ENCODE data around the gene NDUFAF5. TPM values are rescaled to one million over a fixed set of nuclear protein-coding genes. Genes with fewer than 3 reads are reported as not detected.

NDUFAF5 gene
- total RNA-seq, 5 donors from 2014 or later (not counting 1 experiment from before 2014, with no cell fraction given): 25.6 to 39.4 (median 30.1) TPM

DNA sequence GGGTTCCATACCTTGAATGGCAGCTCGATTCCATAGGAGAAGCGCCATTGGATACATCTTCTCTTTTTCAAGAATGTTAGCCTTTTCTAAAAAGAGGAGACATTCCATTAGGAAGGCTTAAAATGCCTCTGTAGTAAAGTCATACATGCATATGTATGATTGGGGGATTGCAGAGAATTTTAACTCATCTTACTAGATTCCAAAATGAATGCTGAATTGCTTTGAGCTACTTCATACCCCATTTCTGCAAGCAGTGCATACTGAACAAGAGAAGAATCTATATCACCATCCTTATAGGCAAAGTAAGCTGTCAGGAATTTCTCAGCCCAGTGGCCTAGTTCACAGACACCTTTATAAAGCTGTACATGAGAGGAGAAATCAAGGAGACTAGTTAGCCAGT is 80.3 kb downstream of the NDUFAF5 start:
- no peak overlapping the region for H3K4me3 Mint-ChIP-seq
- H3K27ac Mint-ChIP-seq: no peak overlapping the region
- POLR2A ChIA-PET: no interaction called here
- CTCF ChIA-PET: interaction anchor here in 1 of 2 donors (0.5 kb wide), 1 partner anchor 520 kb away, joined by 5 read pairs; no protein-coding TSS in a partner anchor
- Histone ChIP-seq H3K4me1 (ENCODE audit: control insufficient read depth in 1 of 2, extremely low read depth in 1 of 2, insufficient read depth in 2 of 2, low read length in 2 of 2) (no peaks in the 10 kb centered on the region), H3K27ac (ENCODE audit: low read length) (no peak overlapping the region), H3K9me3 (no peaks in the 10 kb centered on the region), H3K4me3 (ENCODE audit: control insufficient read depth in 1 of 2, extremely low read depth in 1 of 2, low read length in 1 of 2) (no peak overlapping the region), H3K27me3 (replicated peaks in 1 of 2; ENCODE audit: control insufficient read depth in 2 of 2, extremely low read depth in 1 of 2, insufficient read depth in 2 of 2, low read length in 1 of 2) (no peaks in the 10 kb centered on the region), H3K36me3 (ENCODE audit: control insufficient read depth in 2 of 2, extremely low read depth in 1 of 2, insufficient read depth in 1 of 2, low read length in 1 of 2) (no peaks in the 10 kb centered on the region)
- H3K9me3 Mint-ChIP-seq: peaks cover 0 to 5% (median 0%) of the 10 kb centered on the region in 3 donors
- DNase-seq (no peak), ATAC-seq (replicated peaks in 1 of 4) (no peak)
- peaks cover 7 to 12% of the 10 kb centered on the region in 2 donors for H3K27me3 Mint-ChIP-seq
- no peaks in the 10 kb centered on the region for H3K36me3 Mint-ChIP-seq
- 100% methylated on average over 1 of the region's 2 CpGs for WGBS (ENCODE audit: insufficient coverage)
- no peaks in the 10 kb centered on the region for H3K4me1 Mint-ChIP-seq

DNA sequence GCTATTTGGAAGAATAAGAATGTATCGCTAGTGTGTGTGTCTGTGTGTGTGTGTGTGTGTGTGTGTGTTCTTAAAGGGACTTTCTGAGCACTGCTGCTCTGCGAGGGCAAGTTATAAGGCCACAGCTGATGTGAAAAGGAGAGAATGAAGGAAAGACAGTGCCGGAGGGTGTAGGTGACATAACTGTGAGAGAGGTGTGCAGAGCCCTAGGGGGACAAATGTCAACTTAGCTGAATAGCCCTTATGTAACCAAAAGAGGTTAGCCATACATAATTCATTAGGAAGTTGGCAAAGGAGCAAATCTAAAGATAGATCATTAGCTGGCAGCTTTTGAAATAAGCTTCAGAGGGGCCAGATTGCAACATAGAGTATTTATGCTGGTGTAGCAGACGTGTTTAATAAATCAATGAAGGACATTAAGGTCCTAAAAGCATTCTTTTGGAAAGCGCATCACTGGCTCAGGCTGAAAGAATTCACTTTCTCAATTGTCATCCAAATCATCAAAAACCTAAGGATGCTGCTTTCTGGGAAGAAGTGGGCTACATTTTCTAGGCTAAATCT is 81.0 kb downstream of the NDUFAF5 start:
- ChIA-PET CTCF (interaction anchor here in 1 of 2 donors (0.5 kb wide), 1 partner anchor 520 kb away, joined by 5 read pairs; no protein-coding TSS in a partner anchor), POLR2A (no interaction called here)
- H3K36me3 Mint-ChIP-seq: no peaks in the 10 kb centered on the region
- no peak overlapping the region for H3K4me3 ChIP-seq (ENCODE audit: control insufficient read depth in 1 of 2, extremely low read depth in 1 of 2, low read length in 1 of 2)
- DNase-seq (no peak), ATAC-seq (replicated peaks in 1 of 4) (no peak)
- no peak overlapping the region for H3K27ac ChIP-seq (ENCODE audit: low read length)
- no peaks in the 10 kb centered on the region for H3K4me1 Mint-ChIP-seq
- H3K27ac Mint-ChIP-seq: no peak overlapping the region
- H3K4me1 ChIP-seq (ENCODE audit: control insufficient read depth in 1 of 2, extremely low read depth in 1 of 2, insufficient read depth in 2 of 2, low read length in 2 of 2): no peaks in the 10 kb centered on the region
- peaks cover 8 to 12% of the 10 kb centered on the region in 2 donors for H3K27me3 Mint-ChIP-seq
- no peak overlapping the region for H3K4me3 Mint-ChIP-seq
- H3K9me3 ChIP-seq: no peaks in the 10 kb centered on the region
- H3K36me3 ChIP-seq (ENCODE audit: control insufficient read depth in 2 of 2, extremely low read depth in 1 of 2, insufficient read depth in 1 of 2, low read length in 1 of 2): no peaks in the 10 kb centered on the region
- peaks cover 0 to under 1% (median 0%) of the 10 kb centered on the region in 3 donors for H3K9me3 Mint-ChIP-seq
- H3K27me3 ChIP-seq (replicated peaks in 1 of 2; ENCODE audit: control insufficient read depth in 2 of 2, extremely low read depth in 1 of 2, insufficient read depth in 2 of 2, low read length in 1 of 2): no peaks in the 10 kb centered on the region
- 86% methylated on average over 3 of the region's 5 CpGs for WGBS (ENCODE audit: insufficient coverage)

DNA sequence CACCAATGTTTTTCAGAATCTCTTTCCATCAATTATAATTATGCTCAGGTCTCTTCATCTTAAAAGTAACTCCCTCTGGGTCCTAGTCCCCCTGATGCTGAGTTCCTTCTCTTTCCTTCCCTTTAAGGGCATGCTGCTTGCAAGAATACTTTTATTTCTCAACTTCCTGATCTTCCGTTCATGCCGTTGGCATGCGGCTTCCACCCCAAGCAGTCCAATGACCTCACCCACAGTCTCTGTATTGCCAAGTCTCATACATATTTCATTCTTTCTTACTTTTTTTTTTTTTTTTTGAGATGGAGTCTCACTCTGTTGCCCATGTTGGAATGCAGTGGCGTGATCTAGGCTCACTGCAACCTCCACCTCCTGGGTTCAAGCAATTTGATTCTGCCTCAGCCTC is 83.5 kb downstream of the NDUFAF5 start:
- DNase-seq (no peak), ATAC-seq (replicated peaks in 1 of 4) (no peak)
- no peak overlapping the region for H3K4me3 Mint-ChIP-seq

DNA sequence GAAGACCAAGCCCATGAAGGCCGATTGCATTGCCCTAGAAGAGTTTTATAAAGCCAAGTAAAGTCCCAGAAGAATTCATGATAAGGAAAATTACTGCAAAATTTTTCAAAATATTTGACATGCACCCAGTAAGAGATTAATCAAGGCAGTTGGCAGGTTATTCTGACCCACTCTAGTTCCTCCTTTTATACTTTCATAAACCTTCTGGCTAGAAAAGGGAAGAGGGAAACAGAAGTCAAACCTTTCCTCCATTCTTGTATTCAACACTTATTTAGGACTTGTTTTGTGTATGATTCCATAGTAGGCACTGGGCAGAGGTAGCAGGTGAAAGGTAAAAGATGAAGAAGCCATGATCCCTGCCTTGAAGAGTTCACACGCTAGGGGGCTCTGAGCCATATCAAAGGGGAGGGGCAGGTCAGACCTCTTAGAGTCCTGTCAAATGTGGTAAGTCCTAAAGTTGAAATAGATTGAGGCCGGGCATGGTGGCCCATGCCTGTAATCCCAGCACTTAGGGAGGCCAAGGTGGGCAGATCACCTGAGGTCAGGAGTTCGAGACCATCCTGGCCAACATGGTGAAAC is 85.4 kb downstream of the NDUFAF5 start:
- Mint-ChIP-seq H3K9me3 (peaks cover 0 to 3% (median 0%) of the 10 kb centered on the region in 3 donors), H3K36me3 (no peaks in the 10 kb centered on the region), H3K27me3 (peaks cover 2 to 12% of the 10 kb centered on the region in 2 donors), H3K27ac (no peak overlapping the region), H3K4me1 (no peaks in the 10 kb centered on the region), H3K4me3 (no peak overlapping the region)
- H3K9me3 ChIP-seq: no peaks in the 10 kb centered on the region
- ATAC-seq (replicated peaks in 1 of 4) (no peak), DNase-seq (no peak)
- 44% methylated on average over 1 of the region's 4 CpGs for WGBS (ENCODE audit: insufficient coverage)
- no peaks in the 10 kb centered on the region for H3K4me1 ChIP-seq (ENCODE audit: control insufficient read depth in 1 of 2, extremely low read depth in 1 of 2, insufficient read depth in 2 of 2, low read length in 2 of 2)
- ChIA-PET POLR2A (no interaction called here), CTCF (no interaction called here)
- H3K27me3 ChIP-seq (replicated peaks in 1 of 2; ENCODE audit: control insufficient read depth in 2 of 2, extremely low read depth in 1 of 2, insufficient read depth in 2 of 2, low read length in 1 of 2): peaks cover 0 to 5% of the 10 kb centered on the region in 2 experiments
- H3K4me3 ChIP-seq (ENCODE audit: control insufficient read depth in 1 of 2, extremely low read depth in 1 of 2, low read length in 1 of 2): no peak overlapping the region
- H3K27ac ChIP-seq (ENCODE audit: low read length): no peak overlapping the region
- H3K36me3 ChIP-seq (ENCODE audit: control insufficient read depth in 2 of 2, extremely low read depth in 1 of 2, insufficient read depth in 1 of 2, low read length in 1 of 2): no peaks in the 10 kb centered on the region

More for the DNA sequence above, 83.5 kb downstream of the NDUFAF5 start:
- ChIA-PET CTCF (no interaction called here), POLR2A (no interaction called here)
- H3K36me3 Mint-ChIP-seq: no peaks in the 10 kb centered on the region
- Histone ChIP-seq H3K4me3 (ENCODE audit: control insufficient read depth in 1 of 2, extremely low read depth in 1 of 2, low read length in 1 of 2) (no peak overlapping the region), H3K4me1 (ENCODE audit: control insufficient read depth in 1 of 2, extremely low read depth in 1 of 2, insufficient read depth in 2 of 2, low read length in 2 of 2) (no peaks in the 10 kb centered on the region), H3K9me3 (no peaks in the 10 kb centered on the region), H3K27ac (ENCODE audit: low read length) (no peak overlapping the region), H3K27me3 (replicated peaks in 1 of 2; ENCODE audit: control insufficient read depth in 2 of 2, extremely low read depth in 1 of 2, insufficient read depth in 2 of 2, low read length in 1 of 2) (no peaks in the 10 kb centered on the region), H3K36me3 (ENCODE audit: control insufficient read depth in 2 of 2, extremely low read depth in 1 of 2, insufficient read depth in 1 of 2, low read length in 1 of 2) (no peaks in the 10 kb centered on the region)
- peaks cover 0 to 3% (median 0%) of the 10 kb centered on the region in 3 donors for H3K9me3 Mint-ChIP-seq
- 80% methylated on average over 1 of the region's 4 CpGs for WGBS (ENCODE audit: insufficient coverage)
- no peak overlapping the region for H3K27ac Mint-ChIP-seq
- H3K4me1 Mint-ChIP-seq: no peaks in the 10 kb centered on the region
- H3K27me3 Mint-ChIP-seq: peaks cover 2 to 13% of the 10 kb centered on the region in 2 donors

Other genes starting within 250 kb of the NDUFAF5 start
- gene TASP1, start 146.1 kb upstream of the NDUFAF5 start, total RNA-seq: 10 to 100 TPM; 11.2 to 19.4 (median 13.8) TPM
- 10 to 100 TPM in 4 of 5 donors, 1 to 10 TPM in 1; 9.4 to 14.2 (median 12.2) TPM for gene ESF1, start 109 bp upstream of the NDUFAF5 start, total RNA-seq
- not detected for gene SEL1L2, start 205.6 kb downstream of the NDUFAF5 start, total RNA-seq
- 1 to 10 TPM in 1 of 5 donors, under 1 TPM in 2, not detected in 2; 0.23 to 1.3 (median 0.51) TPM for gene MACROD2, start 210.5 kb downstream of the NDUFAF5 start, total RNA-seq

Data from T-cell (primary cell).